ENCODE data around the gene TEF.

Gene TEF, protein sequence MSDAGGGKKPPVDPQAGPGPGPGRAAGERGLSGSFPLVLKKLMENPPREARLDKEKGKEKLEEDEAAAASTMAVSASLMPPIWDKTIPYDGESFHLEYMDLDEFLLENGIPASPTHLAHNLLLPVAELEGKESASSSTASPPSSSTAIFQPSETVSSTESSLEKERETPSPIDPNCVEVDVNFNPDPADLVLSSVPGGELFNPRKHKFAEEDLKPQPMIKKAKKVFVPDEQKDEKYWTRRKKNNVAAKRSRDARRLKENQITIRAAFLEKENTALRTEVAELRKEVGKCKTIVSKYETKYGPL

DNA sequence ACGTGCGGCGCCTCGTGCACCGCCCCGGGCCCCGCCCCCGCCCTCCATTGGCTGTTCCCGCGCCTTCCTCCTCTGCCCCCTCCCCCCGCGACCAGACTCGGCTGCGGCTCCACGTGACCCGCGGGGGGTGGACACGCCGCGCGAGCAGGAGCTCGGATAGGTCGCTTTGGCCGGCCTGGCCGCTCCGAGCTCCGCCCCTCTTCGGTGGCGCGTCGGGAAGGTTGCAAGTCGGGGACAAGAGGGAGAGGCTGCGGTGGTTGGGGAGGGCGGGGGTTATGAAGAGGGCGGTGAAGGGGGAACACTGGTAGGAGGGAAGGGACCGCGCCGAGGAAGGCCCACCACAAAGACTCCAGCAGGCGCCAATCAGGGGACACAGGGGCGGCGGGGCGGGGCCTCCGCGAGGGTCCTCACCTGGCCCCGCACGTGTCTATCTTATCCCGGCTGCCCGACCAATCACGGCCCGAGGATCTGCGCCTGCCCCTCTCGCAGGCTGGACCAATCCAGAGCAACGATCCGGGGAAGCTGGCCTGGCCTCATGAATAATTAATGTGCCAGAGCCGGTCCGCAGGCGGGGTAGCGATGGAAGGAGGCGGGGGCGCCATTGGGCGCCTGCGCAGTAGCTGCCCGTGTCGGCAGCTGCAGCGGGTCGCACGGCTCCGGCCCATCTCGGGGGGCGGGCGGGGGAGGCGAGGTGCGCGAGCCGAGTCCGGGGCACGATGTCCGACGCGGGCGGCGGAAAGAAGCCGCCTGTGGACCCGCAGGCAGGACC is at the start of gene TEF:
Gene TEF, plus strand, starts transcription at position 614 of the 769 bp plus-strand sequence. Its CDS starts 103 bp downstream, at position 717.
- DNase-seq, result peak; percentile 99

DNA sequence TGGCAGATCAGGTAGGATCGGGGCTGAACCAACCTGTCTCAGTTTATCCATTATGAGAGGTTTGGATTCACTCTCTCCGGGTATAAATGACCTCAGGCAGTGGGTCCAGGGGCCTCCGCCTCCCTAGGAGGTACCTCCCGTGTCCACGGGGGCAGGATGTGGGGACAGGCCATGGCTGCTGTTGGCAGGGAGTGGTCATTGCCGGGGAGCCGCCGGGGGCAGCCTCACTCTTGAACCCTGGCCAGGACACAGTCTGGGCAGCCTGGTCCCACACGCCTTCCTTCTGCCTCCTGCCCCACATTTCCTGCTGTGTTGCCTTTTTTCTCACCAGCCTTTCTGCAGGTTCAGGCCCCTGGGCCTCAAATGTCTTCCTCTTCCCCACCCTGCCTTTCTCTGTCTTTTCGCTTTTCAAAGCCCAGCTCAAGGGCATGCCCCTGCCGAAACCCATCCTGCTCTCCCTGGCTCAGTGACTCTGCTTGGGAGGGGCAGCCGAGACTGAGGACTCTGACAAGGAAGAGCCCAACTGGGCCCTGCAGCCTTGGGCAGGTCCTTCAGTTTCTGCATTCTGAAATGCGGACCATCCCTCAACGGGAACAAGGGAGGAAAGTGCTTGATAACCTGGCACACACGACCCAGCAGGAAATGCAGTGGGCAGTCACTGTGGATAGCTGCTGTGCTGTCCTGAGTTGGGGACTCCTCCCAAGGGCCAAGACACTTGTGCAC is 49.4 kb upstream of the TEF start:
- no peak for DNase-seq

DNA sequence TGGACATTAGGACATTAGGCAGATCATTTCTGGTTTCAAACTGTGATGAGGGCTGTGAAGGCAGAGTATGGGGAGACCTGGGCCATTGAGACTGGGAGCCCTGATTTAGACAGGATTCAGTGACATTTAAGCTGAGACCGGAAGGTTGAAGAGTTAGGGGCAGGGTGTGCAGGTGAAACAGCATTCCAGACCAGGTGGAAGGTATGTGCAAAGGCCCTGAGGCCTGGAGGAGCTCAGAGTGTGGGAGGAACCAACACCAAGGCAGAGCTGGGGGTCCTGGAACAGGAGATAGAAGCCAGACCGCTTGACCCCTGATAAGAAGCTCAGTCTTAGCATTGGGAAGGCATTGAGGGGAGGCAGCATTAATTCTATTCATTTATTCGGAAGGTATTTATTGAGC is 47.9 kb upstream of the TEF start:
- no peak for DNase-seq

DNA sequence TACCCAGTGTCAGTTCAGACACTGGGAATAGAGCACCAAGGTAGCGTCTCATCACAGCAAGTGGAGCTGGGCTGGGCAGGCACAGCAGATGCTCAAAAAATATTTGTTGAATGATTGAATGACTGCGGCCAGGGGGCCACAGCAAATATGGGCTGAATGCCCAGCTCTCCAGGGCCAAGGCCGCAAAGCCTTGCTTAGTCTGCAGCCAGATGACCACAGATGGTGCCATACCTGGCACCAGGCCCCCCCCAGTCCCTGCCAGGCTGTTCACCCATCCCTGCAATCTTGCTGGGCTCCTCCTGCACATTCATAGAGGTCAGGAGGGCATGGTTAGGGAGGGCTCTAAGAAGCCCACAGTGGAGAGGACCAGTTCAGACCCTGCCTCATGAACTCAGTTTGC is 47.5 kb upstream of the TEF start:
- no peak for DNase-seq

DNA sequence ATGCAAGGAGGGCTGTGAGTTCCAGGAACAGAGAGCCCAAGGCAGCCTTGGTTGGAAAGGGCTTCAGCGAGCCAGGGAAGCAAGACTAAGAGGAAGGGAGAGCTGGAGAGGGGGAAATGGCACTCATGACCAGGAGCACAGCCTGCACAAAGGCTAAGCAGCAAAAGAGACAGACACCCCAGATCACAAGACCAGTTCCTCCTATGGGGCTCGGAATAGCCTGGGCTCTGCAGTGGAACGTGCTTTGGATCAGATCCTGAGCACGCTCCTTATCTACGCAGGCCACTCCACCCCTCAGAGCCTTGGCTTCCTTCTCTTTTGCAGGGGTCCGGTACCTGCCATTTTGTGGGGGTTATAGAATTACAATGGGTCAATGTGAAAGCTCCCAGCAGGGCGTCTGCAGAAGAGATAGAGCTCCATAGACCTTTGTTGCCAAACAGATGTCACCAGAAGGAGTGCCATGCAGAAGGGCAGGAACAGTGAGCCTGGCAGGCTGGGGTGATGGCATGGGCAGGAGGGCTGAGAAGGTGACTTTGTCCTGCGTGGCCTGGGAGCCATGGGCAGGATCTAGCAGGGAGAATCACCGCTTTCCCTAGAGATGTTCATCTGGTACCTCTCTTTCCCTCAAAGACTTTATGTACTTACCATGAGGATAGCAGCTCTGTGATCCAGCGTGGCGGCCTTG is 46.6 kb upstream of the TEF start:
- no peak for DNase-seq

DNA sequence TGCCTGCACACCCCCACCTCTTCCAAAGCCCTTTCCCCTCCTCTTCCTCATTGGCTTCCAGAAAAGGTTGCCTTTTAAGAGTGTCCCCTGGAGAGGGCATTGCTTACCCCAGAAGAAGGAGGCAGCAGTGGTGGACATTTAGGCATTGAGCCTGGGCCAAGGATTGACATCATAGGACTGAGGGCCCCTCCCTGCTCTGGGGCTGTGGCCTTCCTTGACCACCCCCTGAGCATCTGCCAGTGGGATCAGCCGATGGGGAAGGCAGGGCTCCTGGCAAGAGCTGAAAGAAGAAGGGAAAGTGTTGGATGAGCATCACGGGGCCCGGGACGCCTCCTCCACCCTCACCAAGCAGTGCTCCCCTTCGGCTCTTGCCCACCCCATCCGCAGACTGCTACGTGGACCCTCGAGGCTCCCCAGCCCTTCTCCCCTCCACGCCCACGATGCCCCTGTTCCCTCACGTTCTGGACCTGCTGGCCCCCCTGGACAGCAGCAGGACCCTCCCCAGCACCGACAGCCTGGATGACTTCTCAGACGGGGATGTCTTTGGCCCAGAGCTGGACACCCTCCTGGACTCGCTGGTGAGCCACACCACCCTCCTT is 43.0 kb upstream of the TEF start:
- no peak for DNase-seq

DNA sequence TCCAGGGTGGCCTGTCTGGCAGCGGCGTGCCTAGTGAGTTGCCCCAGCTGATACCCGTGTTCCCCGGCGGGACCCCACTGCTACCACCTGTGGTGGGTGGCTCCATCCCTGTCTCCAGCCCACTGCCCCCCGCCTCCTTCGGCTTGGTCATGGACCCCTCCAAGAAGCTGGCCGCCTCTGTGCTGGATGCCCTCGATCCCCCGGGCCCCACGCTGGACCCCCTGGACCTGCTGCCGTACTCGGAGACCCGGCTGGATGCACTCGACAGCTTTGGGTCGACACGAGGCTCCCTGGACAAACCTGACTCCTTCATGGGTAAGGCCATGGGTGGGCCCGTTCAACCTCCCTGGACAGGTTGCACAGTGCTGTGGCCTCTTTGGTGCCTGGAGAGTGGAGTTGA is 41.9 kb upstream of the TEF start:
- DNase-seq, result no peak

DNA sequence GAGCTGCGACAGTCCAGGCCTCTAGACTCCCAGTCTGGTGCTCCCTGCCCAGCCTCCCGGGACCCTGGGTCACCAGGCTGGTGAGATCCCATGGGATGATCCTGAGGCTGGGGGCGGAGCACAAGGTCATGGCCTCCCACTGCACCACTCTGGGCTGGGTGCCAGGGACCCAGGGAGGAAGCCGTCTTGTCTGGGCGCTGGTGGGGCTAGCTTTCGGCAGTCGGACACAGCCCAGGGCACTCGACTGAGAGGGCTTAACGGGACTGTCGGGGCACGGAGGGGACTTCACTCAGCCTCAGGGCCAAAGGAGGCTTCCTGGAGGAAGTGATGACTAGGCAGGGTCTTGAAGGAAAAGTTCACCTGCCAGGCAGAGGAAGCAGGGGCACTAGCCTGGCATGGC is 41.4 kb upstream of the TEF start:
- DNase-seq, result no peak

DNA sequence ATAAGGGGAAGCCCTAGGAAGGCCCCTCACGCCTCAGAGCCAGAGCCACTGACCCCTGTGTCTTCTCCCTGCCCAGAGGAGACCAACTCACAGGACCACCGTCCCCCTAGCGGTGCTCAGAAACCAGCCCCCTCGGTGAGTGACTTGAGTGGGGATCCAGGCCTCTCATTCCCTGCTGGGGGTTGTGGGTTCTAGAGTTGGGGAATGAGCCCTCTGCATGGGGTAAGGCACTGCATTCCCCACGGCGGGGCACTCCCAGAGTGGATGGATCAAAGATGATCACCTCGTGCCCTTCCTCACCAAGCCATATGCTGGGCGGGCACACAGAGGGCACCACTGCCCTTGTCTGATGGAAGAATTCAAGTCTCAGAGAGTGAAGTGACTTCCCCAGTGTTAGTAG is 40.7 kb upstream of the TEF start:
- DNase-seq, result no peak

DNA sequence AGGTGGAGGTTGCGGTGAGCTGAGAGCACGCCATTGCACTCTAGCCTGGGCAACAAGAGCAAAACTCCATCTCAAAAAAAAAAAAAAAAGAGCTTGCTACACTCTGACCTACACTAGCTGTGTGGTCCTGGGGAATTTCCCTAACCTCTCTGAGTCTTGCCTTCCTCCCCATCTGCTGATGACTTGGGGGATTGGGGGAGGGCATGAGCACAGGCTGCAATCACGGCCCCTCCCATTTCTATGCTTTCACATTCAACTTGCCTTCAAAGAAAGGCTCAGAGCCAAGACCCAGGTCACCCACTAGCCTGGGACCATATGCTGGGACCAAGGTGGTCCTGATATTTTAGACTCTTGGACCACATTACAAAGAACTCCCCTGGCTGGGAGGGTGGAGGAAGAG is 39.8 kb upstream of the TEF start:
- DNase-seq, result no peak

DNA sequence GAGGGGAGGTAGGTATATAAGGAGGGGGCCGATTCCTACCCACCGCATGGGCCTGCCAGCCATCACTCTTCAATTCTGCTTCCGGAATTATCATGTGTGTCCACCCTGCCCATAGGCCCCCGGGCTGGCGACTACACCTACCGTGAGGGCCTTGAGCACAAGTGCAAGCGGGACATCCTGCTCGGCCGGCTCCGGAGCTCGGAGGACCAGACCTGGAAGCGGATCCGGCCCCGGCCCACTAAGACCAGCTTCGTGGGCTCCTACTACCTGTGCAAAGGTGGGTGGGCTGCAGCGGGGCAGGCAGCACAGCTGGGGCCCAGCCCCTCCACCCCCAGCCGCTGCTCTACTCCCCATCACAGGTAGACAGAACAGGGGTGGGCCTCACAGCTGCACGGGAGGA is 38.4 kb upstream of the TEF start:
- DNase-seq, result no peak

DNA sequence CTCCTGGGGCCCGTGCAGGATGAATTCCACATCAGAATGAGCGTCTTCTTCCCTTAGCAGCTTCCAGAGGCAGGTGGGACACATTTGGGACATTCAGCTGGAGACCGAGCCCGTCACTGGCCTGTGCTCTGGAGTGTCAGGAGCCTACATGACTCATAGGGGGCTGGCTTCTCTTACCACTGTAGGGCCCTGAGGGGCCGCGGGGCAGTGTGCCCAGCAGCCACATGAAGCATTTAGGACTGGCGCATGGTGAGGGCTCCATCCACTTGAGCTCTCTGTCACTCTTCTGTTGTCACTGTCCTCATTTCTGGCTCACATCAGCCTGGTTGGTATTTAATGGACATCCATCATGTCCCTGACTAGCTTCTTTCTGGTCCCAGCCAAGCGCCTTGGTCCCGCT is 38.0 kb upstream of the TEF start:
- no peak for DNase-seq

DNA sequence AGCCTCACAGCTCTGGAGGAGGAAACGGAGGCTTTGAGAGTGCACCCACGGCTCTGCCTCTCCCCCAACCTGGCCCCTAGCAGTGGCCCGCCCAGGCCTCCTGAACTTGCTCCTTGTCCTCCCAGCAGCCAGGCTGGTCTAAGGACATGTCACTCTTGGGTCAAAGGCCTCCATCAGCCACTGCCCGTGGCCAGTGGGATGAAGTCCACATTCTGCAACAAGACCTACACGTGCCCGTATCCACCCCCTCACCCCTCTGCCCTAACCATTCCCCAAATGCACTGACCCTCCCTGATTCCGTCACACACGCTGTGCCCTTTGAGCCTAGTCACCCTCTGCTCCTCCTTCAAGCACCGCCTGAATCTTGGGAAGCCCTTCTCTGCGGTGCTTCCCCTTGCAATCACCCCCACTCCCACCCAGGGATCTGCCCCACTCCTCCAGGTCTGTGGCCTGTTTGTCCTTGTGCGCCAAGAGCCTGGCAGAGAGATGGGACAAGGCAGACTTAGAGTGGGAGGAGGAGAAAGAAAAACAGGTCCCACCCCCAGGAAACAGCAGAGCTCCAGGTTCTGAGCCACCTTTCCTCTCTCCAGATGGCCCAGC is 37.5 kb upstream of the TEF start:
- DNase-seq, result no peak

DNA sequence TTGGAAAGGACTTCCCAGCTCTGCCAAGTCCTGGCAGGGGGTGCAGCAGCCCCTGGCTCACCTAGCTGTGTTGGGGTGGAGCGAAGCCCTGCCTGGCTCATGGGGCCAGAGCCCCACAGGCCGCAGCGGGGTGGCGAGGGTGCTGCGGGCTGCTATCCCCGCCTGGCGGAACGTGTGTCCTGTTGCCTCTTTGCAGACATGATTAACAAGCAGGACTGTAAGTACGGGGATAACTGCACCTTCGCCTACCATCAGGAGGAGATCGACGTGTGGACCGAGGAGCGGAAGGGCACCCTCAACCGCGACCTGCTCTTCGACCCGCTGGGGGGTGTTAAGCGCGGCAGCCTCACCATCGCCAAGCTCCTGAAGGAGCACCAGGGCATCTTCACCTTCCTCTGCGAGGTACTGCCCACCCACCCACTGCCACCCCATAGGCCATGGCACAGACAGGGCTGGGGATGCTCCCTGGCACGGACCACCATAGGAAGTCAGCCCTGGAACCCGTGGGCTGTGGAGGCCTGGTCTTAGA is 35.9 kb upstream of the TEF start:
- no peak for DNase-seq

DNA sequence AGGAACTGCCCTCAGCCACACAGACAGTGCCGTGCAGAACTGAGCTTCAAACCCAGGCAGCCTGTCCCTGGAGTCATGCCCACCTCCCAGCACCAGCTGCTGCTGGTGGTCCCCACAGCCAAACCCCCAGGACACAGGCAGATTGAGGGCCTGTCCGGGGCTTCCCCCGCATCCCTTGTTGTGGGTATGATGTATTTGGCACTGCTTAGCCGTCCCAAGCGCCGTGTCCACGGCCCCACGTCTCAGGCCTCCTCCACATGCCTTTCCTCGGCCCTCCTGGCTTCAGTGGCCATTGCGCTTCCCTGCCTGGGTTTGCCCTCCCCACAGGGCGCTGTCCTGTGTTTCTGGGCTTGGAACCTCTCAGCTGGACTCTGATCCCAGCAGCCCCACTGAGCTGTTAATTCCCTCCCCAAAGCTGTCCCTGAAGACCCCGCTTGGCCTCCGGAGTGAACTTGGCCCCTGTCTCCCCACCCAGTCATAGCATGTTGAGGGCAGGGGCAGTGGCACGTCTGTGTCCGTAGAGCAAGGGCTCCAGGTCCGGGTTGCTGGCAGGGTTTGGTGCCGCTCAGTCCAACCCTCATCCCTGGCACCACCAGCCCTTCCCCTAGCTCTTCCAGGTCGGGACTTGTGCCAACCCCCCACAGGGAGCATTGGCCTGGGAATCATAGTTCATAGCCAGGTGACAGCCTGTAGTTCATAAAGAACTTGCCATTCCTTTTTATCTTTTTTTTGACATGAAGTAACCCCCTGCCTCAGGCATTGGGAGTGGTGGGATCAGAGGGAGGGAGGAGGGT is 34.5 kb upstream of the TEF start:
- no peak for DNase-seq

DNA sequence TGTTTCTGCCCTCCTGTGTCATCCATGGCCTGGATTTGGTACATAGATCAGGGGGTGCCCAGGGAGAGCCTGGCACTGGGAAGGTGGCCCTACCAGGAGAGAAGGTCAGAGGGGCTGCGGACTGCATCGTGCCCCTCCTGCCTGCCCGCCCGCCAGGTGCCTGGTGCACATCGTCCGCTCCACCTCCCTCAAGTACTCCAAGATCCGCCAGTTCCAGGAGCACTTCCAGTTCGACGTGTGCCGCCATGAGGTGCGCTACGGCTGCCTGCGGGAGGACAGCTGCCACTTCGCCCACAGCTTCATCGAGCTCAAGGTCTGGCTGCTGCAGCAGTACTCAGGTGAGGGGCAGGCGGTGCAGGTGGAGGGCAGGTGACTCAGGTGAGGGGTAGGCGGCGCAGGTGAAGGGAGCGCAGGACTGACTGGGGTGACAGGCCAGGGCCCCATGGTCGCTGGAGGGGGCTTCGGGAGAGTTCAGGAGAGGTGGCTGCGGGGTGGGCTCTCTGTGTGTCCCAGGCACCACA is 32.7 kb upstream of the TEF start:
- DNase-seq, result no peak

DNA sequence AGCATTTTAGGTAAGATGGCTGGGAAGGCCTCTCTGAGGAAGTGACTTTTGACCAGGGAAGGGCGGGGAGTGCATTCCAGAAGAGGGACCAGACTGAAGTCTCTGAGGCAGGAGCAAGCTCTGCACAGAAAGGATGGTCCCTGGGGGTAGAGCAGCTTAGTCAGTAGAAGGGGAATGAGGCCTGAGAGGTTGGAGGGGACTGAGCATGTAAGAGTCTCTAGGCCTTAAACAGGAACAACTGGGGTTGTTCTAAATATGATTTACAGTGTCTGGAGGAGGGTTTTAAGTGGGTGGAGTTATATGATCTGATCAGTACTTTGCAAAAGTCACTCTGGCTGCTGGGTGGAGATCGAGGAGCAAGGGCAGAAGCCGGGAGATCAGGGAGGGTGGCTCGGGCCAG is 31.7 kb upstream of the TEF start:
- DNase-seq, result no peak

DNA sequence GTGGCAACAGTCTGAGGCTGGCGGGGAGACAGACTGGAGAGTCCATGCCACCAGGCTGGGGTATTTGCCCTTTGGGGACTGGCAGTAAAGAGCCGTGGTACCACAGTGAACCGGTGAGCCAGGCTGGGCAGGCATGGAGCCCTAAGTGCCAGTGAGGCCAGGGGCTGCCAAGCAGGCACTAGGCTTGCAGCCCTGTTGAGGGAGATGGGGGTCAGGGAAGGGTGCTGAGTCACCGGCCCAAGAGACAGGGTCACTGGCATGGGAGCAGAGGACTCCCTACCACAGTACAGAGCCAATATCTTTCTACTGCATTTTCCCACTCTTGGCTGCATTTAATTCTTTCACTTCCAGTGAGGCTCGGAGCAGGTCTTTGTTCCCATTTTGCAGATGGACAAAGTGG is 30.7 kb upstream of the TEF start:
- DNase-seq, result no peak

DNA sequence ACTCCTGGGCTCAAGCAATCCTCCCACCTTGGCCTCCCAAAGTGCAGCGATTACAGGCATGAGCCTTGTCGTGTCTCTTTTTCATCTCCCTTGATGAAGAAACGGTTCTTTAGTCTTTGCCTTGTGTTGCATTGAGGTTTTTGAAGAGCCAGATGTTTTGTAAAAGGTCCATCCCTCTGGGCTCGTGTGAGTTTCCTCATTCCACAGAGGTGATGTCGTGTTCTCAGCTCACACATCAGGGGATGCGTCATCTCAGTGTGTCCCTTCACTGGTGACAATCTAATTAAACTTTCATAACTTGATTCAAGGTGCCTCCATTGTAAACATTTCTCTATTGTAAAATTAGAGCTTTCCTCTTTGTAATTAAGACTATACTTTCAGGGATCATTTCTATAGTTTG is 29.7 kb upstream of the TEF start:
- DNase-seq, result no peak

DNA sequence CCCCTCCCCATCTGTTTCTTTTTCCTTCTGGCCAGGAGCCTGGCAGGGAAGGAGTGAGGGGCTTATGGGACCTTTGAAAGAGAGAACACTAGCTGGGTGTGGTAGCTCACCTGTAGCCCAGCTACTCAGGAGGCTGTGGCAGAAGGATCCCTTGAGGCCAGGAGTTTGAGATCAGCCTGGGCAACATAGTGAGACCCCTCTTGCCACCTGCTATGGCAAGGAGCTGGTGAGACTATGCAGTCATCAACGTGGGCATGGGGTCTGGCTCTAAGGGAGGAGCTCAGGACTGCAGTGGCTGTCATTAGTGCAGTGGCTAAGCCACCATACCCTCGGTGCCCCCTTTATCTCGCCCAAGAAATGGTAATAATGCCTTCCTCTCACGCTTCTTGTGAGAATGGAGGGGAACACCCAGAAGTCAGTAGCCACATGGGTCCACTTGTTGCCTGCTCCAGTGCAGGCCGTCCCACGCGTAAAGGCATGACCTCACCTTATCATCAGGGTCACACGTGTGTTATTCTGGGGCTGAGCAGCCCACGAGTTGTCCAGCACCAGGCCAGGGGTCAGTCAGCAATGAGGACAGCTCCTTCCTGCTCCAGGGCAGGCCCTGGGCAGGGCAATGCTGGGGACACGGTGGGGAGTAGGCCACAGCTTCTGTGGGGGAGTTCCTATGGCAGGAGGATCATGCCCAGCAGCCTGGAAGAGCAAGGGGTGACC is 27.7 kb upstream of the TEF start:
- DNase-seq, result no peak

DNA sequence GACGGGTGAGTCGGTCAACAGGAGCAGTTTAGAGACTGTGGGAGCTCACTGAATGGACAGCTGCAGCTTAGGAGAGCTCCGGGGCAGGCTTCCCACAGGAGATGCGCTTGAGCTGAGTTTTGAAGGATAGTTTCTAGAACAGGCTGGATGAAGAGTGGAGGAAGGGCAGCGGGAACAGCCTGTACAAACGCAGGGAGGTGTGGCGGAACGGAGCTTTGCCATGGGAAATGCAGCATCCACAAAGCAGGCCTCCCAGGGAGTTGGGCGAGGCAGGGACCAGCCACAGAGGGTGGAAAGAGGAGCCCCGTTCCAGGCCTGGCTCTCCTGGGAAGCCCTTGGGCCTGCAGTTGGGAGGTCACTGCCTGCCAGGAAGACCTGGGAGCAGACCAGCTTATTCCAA is 26.8 kb upstream of the TEF start:
- no peak for DNase-seq

All from activated effector memory CD4-positive, alpha-beta T cell treated with anti-CD3 and anti-CD28 coated beads, Interleukin-2, amount 50 U/mL, for 16 hours (primary cell).